HL-60 (cell line): ENCODE results near the gene CACNA2D3.

Experiments used
- CTCF ChIP-seq: IDR thresholded peaks from one replicate; pipeline ENCODE4 v1.5.1; 2011; ENCODE audit warnings: low read length, control low read depth, inconsistent platforms; ENCODE audit not compliant: insufficient read depth
- GABPA ChIP-seq: IDR thresholded peaks from 2 replicates; pipeline ENCODE4 v1.6.1; 2012; ENCODE audit warnings: low read depth
- POLR2AphosphoS5 ChIP-seq: IDR thresholded peaks from 2 replicates; pipeline ENCODE4 v1.6.1; 2012; ENCODE audit warnings: low read depth
- REST ChIP-seq: IDR thresholded peaks from 2 replicates; pipeline ENCODE4 v1.6.1; 2012; ENCODE audit warnings: low read depth; ENCODE audit not compliant: insufficient replicate concordance
- SPI1 ChIP-seq: IDR thresholded peaks from 2 replicates; pipeline ENCODE4 v1.6.1; 2012; ENCODE audit warnings: low read depth, mild to moderate bottlenecking, borderline replicate concordance

- TF ChIP-seq CTCF, result no peak
- TF ChIP-seq REST, result no peak
- no peak for TF ChIP-seq POLR2AphosphoS5
- TF ChIP-seq SPI1, result no peak
- TF ChIP-seq GABPA, result no peak
Observed at GRCh38 chr3:54528668-54529067, 406.3 kb downstream of the CACNA2D3 start.
